Measurements from ENCODE around the gene RABGAP1L.

GRCh38 chr1:174217787-174218574 lies 58.7 kb downstream of the RABGAP1L start:
- no peak for TF ChIP-seq SUZ12 (IDR thresholded peaks at IDR 0.05; ENCODE audit: extremely low read depth, insufficient read depth, insufficient read length)
- no peak for TF ChIP-seq YY1 (IDR thresholded peaks at IDR 0.05; ENCODE audit: insufficient read depth, insufficient read length)
- no peak for TF ChIP-seq ZNF274 (IDR thresholded peaks at IDR 0.05; ENCODE audit: low read depth, low read length)

Measured in NT2/D1 (cell line).